NCI-H748 (cell line): ENCODE results near the gene NKPD1.
"Not testable (repeated sequence)": the region's sequence is repeated elsewhere in the genome, so short reads cannot be mapped to it uniquely, and the experiment has no call there.

Source experiments
- DNase-seq: peaks from one replicate; lab custom pipeline; 2025; ENCODE audit not compliant: unreplicated experiment; lab: John Stamatoyannopoulos, UW

The NKPD1 gene

DNA sequence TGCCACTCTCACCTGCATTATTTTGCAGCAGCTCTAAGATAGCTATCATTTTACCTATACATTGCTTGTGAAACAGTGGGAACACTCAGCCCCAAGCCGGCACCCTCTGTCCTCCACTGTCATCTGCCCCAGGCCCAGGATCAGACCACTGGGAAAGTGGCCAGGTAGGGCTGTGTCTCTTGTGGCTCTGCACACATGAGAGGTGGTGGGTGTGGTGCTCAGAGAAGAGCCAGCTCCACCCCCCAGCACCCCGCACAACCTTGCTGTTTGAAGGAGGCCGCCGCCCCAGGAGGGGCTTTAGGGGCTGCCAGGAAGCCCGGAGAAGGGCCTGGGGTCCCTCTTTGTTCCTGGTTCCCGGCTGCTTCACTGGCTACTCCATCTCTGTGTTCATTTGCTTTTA lies 41.2 kb downstream of the NKPD1 start:
- DNase-seq, result no peak

DNA sequence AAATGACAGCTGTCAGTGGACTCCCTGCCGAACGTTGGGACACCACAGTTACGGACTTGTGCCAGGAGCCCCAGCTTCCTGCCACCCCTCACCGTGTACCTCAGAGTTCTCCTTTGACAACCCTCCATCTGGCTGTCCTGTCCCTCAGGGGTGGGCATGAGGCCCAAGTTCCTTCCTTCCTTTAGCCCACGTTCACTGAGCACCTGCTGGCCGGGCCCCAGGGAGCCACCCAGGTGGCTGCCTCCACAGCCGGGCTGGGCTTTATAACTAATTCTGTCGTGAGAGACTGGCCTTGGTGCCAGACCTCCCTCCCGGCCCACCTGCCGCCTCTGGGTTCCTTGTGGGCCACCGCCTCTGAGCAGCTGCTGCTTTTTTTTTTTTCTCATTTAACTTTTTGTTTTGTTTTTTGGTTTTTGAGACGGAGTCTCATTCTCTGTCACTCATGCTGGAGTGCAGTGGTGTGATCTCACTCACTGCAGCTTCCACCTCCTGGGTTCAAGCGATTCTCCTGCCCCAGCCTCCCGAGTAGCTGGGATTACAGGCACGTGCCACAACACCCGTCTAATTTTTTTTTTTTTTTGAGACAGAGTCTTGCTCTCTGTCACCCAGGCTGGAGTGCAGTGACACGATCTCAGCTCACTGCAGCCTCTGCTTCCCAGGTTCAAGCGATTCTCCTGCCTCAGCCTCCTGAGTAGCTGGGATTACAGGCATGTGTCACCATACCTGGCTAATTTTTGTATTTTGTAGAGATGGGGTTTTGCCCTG lies 42.0 kb downstream of the NKPD1 start:
- DNase-seq, result not testable (repeated sequence)

DNA sequence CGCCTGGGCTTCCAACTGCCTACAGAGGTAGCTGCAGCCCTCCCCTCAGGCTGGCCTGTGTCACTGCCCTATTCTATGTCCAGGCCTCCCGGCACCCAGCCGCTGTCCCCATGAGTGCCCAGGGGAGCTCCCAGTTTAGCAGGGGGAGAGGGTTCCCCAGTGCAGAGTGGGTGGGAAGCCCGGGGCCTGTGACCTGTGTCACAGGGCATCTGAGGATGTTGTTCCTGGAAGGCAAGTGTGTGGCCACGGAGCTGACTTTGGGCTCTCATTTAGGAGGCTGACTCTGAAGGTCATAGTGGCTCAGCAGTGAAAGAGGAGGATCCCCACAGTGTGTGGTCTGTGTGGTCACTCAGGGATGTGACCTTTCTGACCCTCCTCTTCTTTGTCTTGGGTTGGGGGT lies 42.7 kb downstream of the NKPD1 start:
- no peak for DNase-seq

- DNase-seq, result peak; percentile 31
Observed at GRCh38 chr19:45117671-45118070, 43.1 kb downstream of the NKPD1 start.

- no peak for DNase-seq
Observed at GRCh38 chr19:45117167-45117594, 43.6 kb downstream of the NKPD1 start.

DNA sequence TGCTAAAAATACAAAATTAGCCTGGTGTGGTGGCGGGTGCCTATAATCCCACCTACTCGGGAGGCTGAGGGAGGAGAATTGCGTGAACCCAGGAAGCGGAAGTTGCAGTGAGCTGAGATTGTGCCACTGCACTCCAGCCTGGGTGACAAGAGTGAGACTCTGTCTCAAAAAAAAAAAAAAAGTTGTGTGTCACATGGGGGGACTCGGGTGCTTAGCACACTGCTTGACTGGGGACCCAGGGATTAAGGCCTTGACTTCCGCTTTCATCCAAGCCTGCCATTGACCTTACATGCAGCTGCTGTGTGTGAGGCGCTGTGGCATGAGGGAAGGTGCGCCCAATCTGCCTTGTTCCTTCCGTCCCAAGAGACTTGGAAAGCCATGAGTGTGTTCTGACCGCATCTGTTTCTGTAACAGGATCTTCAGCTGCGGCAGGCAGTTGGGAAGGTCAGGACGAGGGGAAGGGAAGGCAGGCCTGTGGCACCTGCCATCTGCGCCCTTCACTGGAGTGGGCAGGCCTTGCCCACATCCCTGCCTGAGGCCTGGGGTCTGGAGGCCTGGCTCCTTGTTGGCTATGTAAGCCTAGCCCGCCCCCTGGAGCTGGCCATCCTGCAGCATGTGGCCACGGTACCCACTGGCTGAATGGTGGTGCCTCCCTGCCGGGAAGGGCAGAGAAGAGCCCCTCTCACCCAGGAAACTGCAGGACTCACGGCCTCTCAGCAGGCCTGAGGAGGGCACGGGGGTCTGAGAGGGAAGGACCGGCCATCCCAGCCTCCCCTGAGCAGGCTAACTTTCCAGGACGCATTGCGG lies 44.8 kb downstream of the NKPD1 start:
- DNase-seq, result no peak

- no peak for DNase-seq
Observed at GRCh38 chr19:45114116-45114515, 46.7 kb downstream of the NKPD1 start.

GRCh38 chr19:45113628-45114027 lies 47.2 kb downstream of the NKPD1 start:
- peak; percentile 100 for DNase-seq

GRCh38 chr19:45112111-45112827 lies 48.5 kb downstream of the NKPD1 start:
- DNase-seq, result no peak
